ENCODE measurements around the gene CRYBA2. TPM values are rescaled to one million over a fixed set of nuclear protein-coding genes. Genes with fewer than 3 reads are reported as not detected.

The CRYBA2 gene
- total and polyA plus RNA-seq, 2 experiments from 2014 or later: not detected

DNA sequence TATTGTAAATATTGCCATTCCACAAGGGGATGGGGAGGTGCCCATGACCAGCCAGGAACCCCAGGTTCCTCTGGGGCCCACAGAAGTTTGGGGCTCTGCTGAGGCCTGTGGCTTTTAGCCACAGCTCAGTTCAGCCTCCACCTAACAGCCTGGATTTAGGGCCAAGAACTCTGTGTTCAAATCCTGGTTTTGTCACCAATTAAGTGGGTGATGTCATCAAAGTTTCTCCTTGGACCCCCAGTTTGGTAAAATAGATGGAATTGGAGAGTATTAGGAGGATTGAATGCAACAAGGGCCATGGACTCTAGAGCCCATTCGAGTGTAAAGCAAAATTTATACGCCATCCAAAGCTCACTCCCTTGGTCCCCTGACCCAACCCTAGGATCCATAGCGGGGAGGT, 5.1 kb downstream of the CRYBA2 start:
- ATAC-seq (no peak), DNase-seq (ENCODE audit: low spot score) (no peak)
- Mint-ChIP-seq H3K27me3 (ENCODE audit: insufficient read depth, low read depth, poor library complexity) (peaks cover 97% of the 10 kb centered on the region), H3K9me3 (peaks cover 3% of the 10 kb centered on the region; the same call in 2 of the 3 replicates), H3K4me3 (no peak overlapping the region), H3K27ac (no peak overlapping the region), H3K36me3 (ENCODE audit: low read depth) (no peaks in the 10 kb centered on the region), H3K4me1 (peaks cover 7% of the 10 kb centered on the region)
- H3K4me3 ChIP-seq: no peak overlapping the region
- no peak overlapping the region for H3K27ac ChIP-seq (ENCODE audit: low read depth)
- H3K27me3 ChIP-seq (ENCODE audit: insufficient read depth): peaks cover 100% of the 10 kb centered on the region
- H3K4me2 ChIP-seq: no peak overlapping the region
- H3K36me3 ChIP-seq (ENCODE audit: insufficient read depth): no peaks in the 10 kb centered on the region
- no peak for TF ChIP-seq CREB1 (CRISPR knock-in tag; IDR thresholded peaks at IDR 0.05; ENCODE audit: low read depth)
- no peak for TF ChIP-seq JUNB (IDR thresholded peaks at IDR 0.05; ENCODE audit: unreplicated experiment)
- TF ChIP-seq, protein P1, sequence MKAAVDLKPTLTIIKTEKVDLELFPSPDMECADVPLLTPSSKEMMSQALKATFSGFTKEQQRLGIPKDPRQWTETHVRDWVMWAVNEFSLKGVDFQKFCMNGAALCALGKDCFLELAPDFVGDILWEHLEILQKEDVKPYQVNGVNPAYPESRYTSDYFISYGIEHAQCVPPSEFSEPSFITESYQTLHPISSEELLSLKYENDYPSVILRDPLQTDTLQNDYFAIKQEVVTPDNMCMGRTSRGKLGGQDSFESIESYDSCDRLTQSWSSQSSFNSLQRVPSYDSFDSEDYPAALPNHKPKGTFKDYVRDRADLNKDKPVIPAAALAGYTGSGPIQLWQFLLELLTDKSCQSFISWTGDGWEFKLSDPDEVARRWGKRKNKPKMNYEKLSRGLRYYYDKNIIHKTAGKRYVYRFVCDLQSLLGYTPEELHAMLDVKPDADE (IDR thresholded peaks at IDR 0.05): no peak
- TF ChIP-seq ZNF114 (CRISPR knock-in tag; IDR thresholded peaks at IDR 0.05): no peak
- TF ChIP-seq, protein P2, sequence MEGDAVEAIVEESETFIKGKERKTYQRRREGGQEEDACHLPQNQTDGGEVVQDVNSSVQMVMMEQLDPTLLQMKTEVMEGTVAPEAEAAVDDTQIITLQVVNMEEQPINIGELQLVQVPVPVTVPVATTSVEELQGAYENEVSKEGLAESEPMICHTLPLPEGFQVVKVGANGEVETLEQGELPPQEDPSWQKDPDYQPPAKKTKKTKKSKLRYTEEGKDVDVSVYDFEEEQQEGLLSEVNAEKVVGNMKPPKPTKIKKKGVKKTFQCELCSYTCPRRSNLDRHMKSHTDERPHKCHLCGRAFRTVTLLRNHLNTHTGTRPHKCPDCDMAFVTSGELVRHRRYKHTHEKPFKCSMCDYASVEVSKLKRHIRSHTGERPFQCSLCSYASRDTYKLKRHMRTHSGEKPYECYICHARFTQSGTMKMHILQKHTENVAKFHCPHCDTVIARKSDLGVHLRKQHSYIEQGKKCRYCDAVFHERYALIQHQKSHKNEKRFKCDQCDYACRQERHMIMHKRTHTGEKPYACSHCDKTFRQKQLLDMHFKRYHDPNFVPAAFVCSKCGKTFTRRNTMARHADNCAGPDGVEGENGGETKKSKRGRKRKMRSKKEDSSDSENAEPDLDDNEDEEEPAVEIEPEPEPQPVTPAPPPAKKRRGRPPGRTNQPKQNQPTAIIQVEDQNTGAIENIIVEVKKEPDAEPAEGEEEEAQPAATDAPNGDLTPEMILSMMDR (conservative IDR thresholded peaks at IDR 0.05; ENCODE audit: low read depth in 2 of 2): no peak
- TF ChIP-seq EZH2phosphoT487 (IDR thresholded peaks at IDR 0.05; ENCODE audit: unreplicated experiment): no peak
- no peak for TF ChIP-seq POLR2AphosphoS5 (IDR thresholded peaks at IDR 0.05; ENCODE audit: low read depth)
- no peak for TF ChIP-seq STAT1 (IDR thresholded peaks at IDR 0.05; ENCODE audit: unreplicated experiment)
- TF ChIP-seq ZNF331 (CRISPR knock-in tag; IDR thresholded peaks at IDR 0.05; ENCODE audit: low read depth): no peak
- TF ChIP-seq, protein P3, sequence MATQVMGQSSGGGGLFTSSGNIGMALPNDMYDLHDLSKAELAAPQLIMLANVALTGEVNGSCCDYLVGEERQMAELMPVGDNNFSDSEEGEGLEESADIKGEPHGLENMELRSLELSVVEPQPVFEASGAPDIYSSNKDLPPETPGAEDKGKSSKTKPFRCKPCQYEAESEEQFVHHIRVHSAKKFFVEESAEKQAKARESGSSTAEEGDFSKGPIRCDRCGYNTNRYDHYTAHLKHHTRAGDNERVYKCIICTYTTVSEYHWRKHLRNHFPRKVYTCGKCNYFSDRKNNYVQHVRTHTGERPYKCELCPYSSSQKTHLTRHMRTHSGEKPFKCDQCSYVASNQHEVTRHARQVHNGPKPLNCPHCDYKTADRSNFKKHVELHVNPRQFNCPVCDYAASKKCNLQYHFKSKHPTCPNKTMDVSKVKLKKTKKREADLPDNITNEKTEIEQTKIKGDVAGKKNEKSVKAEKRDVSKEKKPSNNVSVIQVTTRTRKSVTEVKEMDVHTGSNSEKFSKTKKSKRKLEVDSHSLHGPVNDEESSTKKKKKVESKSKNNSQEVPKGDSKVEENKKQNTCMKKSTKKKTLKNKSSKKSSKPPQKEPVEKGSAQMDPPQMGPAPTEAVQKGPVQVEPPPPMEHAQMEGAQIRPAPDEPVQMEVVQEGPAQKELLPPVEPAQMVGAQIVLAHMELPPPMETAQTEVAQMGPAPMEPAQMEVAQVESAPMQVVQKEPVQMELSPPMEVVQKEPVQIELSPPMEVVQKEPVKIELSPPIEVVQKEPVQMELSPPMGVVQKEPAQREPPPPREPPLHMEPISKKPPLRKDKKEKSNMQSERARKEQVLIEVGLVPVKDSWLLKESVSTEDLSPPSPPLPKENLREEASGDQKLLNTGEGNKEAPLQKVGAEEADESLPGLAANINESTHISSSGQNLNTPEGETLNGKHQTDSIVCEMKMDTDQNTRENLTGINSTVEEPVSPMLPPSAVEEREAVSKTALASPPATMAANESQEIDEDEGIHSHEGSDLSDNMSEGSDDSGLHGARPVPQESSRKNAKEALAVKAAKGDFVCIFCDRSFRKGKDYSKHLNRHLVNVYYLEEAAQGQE (IDR thresholded peaks at IDR 0.05; ENCODE audit: unreplicated experiment): no peak
- TF ChIP-seq, protein P4, sequence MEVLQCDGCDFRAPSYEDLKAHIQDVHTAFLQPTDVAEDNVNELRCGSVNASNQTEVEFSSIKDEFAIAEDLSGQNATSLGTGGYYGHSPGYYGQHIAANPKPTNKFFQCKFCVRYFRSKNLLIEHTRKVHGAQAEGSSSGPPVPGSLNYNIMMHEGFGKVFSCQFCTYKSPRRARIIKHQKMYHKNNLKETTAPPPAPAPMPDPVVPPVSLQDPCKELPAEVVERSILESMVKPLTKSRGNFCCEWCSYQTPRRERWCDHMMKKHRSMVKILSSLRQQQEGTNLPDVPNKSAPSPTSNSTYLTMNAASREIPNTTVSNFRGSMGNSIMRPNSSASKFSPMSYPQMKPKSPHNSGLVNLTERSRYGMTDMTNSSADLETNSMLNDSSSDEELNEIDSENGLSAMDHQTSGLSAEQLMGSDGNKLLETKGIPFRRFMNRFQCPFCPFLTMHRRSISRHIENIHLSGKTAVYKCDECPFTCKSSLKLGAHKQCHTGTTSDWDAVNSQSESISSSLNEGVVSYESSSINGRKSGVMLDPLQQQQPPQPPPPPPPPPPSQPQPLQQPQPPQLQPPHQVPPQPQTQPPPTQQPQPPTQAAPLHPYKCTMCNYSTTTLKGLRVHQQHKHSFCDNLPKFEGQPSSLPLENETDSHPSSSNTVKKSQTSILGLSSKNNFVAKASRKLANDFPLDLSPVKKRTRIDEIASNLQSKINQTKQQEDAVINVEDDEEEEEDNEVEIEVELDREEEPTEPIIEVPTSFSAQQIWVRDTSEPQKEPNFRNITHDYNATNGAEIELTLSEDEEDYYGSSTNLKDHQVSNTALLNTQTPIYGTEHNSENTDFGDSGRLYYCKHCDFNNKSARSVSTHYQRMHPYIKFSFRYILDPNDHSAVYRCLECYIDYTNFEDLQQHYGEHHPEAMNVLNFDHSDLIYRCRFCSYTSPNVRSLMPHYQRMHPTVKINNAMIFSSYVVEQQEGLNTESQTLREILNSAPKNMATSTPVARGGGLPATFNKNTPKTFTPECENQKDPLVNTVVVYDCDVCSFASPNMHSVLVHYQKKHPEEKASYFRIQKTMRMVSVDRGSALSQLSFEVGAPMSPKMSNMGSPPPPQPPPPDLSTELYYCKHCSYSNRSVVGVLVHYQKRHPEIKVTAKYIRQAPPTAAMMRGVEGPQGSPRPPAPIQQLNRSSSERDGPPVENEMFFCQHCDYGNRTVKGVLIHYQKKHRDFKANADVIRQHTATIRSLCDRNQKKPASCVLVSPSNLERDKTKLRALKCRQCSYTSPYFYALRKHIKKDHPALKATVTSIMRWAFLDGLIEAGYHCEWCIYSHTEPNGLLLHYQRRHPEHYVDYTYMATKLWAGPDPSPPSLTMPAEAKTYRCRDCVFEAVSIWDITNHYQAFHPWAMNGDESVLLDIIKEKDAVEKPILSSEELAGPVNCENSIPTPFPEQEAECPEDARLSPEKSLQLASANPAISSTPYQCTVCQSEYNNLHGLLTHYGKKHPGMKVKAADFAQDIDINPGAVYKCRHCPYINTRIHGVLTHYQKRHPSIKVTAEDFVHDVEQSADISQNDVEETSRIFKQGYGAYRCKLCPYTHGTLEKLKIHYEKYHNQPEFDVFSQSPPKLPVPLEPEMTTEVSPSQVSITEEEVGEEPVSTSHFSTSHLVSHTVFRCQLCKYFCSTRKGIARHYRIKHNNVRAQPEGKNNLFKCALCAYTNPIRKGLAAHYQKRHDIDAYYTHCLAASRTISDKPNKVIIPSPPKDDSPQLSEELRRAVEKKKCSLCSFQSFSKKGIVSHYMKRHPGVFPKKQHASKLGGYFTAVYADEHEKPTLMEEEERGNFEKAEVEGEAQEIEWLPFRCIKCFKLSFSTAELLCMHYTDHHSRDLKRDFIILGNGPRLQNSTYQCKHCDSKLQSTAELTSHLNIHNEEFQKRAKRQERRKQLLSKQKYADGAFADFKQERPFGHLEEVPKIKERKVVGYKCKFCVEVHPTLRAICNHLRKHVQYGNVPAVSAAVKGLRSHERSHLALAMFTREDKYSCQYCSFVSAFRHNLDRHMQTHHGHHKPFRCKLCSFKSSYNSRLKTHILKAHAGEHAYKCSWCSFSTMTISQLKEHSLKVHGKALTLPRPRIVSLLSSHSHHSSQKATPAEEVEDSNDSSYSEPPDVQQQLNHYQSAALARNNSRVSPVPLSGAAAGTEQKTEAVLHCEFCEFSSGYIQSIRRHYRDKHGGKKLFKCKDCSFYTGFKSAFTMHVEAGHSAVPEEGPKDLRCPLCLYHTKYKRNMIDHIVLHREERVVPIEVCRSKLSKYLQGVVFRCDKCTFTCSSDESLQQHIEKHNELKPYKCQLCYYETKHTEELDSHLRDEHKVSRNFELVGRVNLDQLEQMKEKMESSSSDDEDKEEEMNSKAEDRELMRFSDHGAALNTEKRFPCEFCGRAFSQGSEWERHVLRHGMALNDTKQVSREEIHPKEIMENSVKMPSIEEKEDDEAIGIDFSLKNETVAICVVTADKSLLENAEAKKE (CRISPR knock-in tag; IDR thresholded peaks at IDR 0.05): no peak
- no peak for TF ChIP-seq NANOG (IDR thresholded peaks at IDR 0.05; ENCODE audit: borderline replicate concordance)
- TF ChIP-seq EZH2 (IDR thresholded peaks at IDR 0.05; ENCODE audit: low read depth, unreplicated experiment): no peak
- no peaks in the 10 kb centered on the region for H3K79me2 ChIP-seq (replicated peaks; ENCODE audit: insufficient read depth)
- H3K4me1 ChIP-seq (ENCODE audit: insufficient read depth): peaks cover 21% of the 10 kb centered on the region; the same call in 1 of the 2 replicates
- peaks cover 3% of the 10 kb centered on the region; the same call in 1 of the 2 replicates for H3F3A ChIP-seq (replicated peaks; ENCODE audit: low read depth)
- H3K9me2 ChIP-seq (ENCODE audit: insufficient read depth): no peaks in the 10 kb centered on the region
- H4K20me1 ChIP-seq (replicated peaks; ENCODE audit: insufficient read depth): peaks cover 17% of the 10 kb centered on the region; the same call in 1 of the 2 replicates
- no peak overlapping the region for H2AFZ ChIP-seq
